Mucosa of rectum (tissue), 2 donors: ENCODE data around the gene UGT1A7.

Experiments used
- H3K27ac ChIP-seq, 2 donors: one replicate each; pipeline ENCODE4 v1.7.0; 2013; ENCODE audit warnings: inconsistent platforms in 2 of 2, low read depth in 2 of 2, low read length in 2 of 2
- H3K27me3 ChIP-seq, 2 donors: one replicate each; pipeline ENCODE4 v1.7.0; 2013; ENCODE audit warnings: low read length in 2 of 2; ENCODE audit not compliant: control insufficient read depth in 2 of 2, insufficient read depth in 2 of 2
- H3K36me3 ChIP-seq, 2 donors: one replicate each; pipeline ENCODE4 v1.7.0; 2013; ENCODE audit warnings: low read length in 2 of 2; ENCODE audit not compliant: control insufficient read depth in 2 of 2, insufficient read depth in 2 of 2
- H3K4me1 ChIP-seq, 2 donors: one replicate each; pipeline ENCODE4 v1.7.0; 2013; ENCODE audit warnings: low read length in 2 of 2, mild to moderate bottlenecking in 1 of 2; ENCODE audit not compliant: control insufficient read depth in 2 of 2, insufficient read depth in 2 of 2
- H3K4me3 ChIP-seq, 2 donors: one replicate each; pipeline ENCODE4 v1.7.0; 2013; ENCODE audit warnings: low read length in 2 of 2
- H3K9ac ChIP-seq, 2 donors: one replicate each; pipeline ENCODE4 v1.7.0; 2013; ENCODE audit warnings: low read length in 2 of 2, low read depth in 1 of 2, mild to moderate bottlenecking in 1 of 2
- H3K9me3 ChIP-seq, 2 donors: one replicate each; pipeline ENCODE4 v1.7.0; 2013; ENCODE audit warnings: low read length in 2 of 2; ENCODE audit not compliant: control insufficient read depth in 2 of 2
- donor health status: healthy.
- donor health status: Normal muscosa, but diverticular disease.

The UGT1A7 gene

DNA sequence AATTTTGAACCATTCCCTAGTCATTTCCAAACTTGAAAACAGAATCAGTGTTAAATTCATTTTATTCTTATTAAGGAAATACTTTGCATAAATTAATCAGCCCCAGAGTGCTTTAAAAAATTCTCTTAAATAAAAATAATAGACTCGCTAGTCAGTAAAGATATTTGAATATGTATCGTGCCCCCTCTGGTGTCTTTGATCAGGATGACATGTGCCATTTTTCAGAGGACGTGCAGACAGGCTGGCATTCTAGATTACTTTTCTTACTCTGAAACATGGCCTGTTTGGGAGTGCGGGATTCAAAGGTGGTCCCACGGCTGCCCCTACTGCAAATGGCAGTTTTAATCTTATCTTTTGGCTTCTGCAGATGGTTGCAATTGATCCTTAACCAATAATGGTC is 90.9 kb downstream of the UGT1A7 start:
- Histone ChIP-seq H3K4me1 (no peaks in the 10 kb centered on the region), H3K27ac (no peak overlapping the region), H3K27me3 (no peaks in the 10 kb centered on the region), H3K36me3 (peaks cover 8 to 17% of the 10 kb centered on the region in 2 donors), H3K9me3 (no peaks in the 10 kb centered on the region), H3K4me3 (no peak overlapping the region), H3K9ac (no peak overlapping the region)

DNA sequence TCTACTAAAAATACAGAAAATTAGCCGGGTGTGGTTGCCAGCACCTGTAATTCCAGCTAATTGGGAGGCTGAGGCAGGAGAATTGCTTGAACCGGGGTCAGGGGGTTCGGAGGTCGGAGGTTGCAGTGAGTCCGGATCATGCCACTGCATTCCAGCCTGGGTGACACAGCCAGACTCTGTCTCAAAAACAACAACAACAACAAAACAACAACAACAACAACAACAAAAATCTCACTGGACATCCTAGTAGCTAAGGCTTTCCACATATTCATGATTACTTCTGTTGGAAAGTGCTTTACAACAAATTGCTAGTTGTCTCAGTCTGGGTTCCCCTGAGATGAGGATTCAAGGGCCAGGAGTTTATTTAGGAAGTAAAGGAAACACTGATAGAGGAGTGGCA is 92.2 kb downstream of the UGT1A7 start:
- H3K9me3 ChIP-seq = no peaks in the 10 kb centered on the region
- H3K27me3 ChIP-seq = no peaks in the 10 kb centered on the region
- H3K4me3 ChIP-seq = no peak overlapping the region
- H3K9ac ChIP-seq = no peak overlapping the region
- H3K27ac ChIP-seq = no peak overlapping the region
- H3K4me1 ChIP-seq = no peaks in the 10 kb centered on the region
- H3K36me3 ChIP-seq = peaks cover 8 to 12% of the 10 kb centered on the region in 2 donors

DNA sequence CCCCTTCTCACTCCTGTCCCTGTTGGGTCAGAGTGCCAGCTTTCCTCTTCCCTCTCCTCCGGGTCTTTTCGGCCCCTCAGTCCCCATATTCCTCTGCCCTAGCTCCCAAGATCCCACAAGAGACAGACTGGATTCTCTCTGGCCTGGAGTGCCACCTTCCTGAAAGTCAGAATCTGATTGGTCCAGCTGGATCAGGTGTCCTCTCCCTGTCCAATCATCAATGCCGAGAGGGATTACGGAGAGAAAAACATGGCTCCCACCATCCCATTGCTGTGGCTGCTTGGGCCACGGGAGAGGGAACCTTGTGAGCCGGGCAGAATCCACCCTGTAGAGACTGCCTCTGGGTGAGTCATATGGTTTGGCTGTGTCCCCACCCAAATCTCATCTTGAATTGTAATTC is 93.7 kb downstream of the UGT1A7 start:
- Histone ChIP-seq H3K27me3 (no peaks in the 10 kb centered on the region), H3K9me3 (peaks cover 0 to 2% of the 10 kb centered on the region in 2 donors), H3K27ac (no peak overlapping the region), H3K4me3 (no peak overlapping the region), H3K4me1 (no peaks in the 10 kb centered on the region), H3K9ac (no peak overlapping the region), H3K36me3 (peaks cover 5% of the 10 kb centered on the region in 2 donors)

DNA sequence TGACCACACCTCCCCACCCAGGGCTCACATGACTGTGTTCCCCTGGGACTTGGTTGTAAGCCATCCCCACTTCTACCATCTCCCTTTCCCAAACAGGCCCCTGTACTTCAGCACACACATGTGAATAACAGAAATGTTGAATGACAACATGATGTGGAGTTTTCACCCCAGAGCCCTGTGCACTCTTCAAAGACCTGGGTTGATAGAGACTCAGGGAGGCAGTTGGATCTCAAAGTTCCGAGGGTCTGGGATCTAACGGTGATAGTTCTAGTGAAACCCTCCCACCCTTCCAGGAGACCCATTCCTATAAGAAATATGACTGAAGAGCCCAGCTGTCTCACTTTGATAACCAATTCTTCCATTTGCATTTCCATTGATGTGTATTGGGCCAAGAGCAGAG is 96.3 kb downstream of the UGT1A7 start, which contains the start of gene MROH2A:
Gene MROH2A, plus strand, starts transcription at position 301 of the 400 bp plus-strand sequence. CDS start 1,029 bp downstream, outside the sequence.
- Histone ChIP-seq H3K4me3 (no peak within 1 kb of the TSS), H3K36me3 (no peaks in the 10 kb centered on the region), H3K9ac (no peak within 1 kb of the TSS), H3K9me3 (peaks cover 0 to 2% of the 10 kb centered on the region in 2 donors), H3K27me3 (no peaks in the 10 kb centered on the region), H3K27ac (no peak within 1 kb of the TSS), H3K4me1 (no peaks in the 10 kb centered on the region)

DNA sequence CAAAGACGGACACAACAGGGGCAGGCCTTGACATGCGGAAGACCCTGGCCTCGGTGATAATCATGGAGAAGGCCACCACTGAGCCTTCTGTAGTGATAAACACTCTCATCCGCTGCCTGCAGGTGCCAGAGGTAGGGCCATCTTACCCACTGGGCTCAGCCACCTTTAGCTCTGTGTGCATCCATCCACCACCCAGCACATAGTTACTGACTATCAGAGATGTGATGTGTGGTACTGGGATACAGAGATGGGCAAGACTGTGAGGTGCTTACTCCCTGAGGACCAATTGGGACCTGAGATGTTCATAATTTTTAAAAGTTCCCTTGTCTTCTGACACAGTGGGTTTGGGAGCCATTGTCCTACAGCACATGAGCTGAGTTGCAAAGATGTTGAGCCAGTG is 98.0 kb downstream of the UGT1A7 start:
- H3K27ac ChIP-seq = no peak overlapping the region
- no peak overlapping the region for H3K4me3 ChIP-seq
- peaks cover 0 to 2% of the 10 kb centered on the region in 2 donors for H3K9me3 ChIP-seq
- H3K4me1 ChIP-seq = no peaks in the 10 kb centered on the region
- H3K27me3 ChIP-seq = no peaks in the 10 kb centered on the region
- no peak overlapping the region for H3K9ac ChIP-seq
- H3K36me3 ChIP-seq = no peaks in the 10 kb centered on the region

DNA sequence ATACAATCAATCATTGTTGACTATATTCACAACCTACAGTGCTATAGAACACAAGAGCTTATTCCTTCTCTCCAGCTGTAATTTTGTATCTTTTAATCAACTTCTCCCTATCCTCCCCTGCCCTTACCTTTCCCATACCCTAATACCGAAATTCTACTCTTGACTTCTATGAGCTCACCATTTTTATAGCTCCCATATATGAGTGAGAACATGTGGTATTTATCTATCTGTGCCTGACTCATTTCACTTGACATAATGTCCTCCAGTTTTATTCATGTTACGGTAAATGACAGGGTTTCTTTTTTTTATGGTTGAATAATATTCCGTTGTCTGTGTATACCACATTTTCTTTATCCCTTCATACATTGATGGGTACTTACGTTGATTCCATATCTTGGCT is 99.1 kb downstream of the UGT1A7 start:
- Histone ChIP-seq H3K9ac (no peak overlapping the region), H3K27me3 (no peaks in the 10 kb centered on the region), H3K36me3 (no peaks in the 10 kb centered on the region), H3K27ac (no peak overlapping the region), H3K4me1 (no peaks in the 10 kb centered on the region), H3K9me3 (peaks cover 0 to 2% of the 10 kb centered on the region in 2 donors), H3K4me3 (no peak overlapping the region)

DNA sequence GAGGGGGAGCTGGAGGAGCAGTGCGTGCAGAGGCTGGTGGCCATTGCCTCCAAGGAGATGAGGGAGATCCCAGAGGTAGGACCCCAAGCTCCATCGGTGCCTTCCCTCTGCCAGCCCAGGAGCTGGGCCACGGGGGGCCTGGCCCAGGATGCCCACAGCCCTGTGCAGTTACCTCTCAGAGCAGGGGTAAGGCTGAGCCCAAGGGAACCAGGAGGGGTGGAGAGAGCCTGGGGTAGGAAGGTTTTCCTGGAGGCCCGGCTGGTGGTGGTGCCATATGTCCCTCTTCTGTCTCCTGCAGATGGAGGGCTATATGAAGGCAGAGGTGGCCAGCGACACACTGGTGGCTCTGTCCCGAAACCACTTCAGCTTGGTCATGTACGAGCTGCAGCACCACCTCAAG is 107.9 kb downstream of the UGT1A7 start:
- Histone ChIP-seq H3K4me3 (no peak overlapping the region), H3K36me3 (no peaks in the 10 kb centered on the region), H3K27ac (no peak overlapping the region), H3K9me3 (no peaks in the 10 kb centered on the region), H3K9ac (no peak overlapping the region), H3K4me1 (no peaks in the 10 kb centered on the region), H3K27me3 (peaks cover 0 to 3% of the 10 kb centered on the region in 2 donors)

DNA sequence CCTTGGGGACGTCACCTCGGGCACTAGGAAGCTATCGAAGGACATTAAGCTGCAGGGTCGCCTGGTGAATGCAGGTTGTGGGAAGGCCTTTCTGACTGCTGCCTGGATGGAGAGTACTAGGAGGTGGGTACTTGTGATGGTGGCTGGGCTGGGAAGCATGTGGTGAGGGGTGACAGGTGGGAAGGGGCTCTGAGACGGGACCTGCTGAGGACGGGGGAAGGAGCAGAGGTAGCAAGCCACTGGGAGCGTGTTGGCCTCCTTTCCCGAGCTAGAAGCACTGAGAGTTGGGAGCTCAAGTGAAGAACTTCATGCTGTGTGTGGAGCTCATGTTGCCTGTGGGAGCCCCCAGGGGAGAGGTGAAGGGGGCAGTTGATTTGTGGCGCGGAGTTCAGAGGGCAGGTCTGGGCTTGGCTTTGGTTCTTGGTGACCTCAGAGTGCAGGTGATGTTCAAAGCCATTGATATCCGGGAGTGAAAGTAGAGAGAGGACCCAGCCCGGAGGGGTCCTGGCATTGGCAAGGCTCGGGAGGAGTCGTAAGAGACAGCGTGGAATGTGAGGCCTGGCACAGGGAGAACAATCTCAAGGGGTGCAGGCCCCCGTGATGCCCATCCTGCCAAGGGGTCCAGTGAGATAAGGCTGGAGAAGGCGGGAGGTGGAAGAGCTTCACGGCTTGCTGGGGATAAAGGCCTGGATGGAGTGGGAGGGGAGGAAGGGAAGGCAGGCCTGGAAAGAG is 109.6 kb downstream of the UGT1A7 start:
- Histone ChIP-seq H3K9me3 (no peaks in the 10 kb centered on the region), H3K4me3 (no peak overlapping the region), H3K9ac (no peak overlapping the region), H3K27me3 (peaks cover 0 to 3% of the 10 kb centered on the region in 2 donors), H3K27ac (no peak overlapping the region), H3K4me1 (no peaks in the 10 kb centered on the region), H3K36me3 (no peaks in the 10 kb centered on the region)

DNA sequence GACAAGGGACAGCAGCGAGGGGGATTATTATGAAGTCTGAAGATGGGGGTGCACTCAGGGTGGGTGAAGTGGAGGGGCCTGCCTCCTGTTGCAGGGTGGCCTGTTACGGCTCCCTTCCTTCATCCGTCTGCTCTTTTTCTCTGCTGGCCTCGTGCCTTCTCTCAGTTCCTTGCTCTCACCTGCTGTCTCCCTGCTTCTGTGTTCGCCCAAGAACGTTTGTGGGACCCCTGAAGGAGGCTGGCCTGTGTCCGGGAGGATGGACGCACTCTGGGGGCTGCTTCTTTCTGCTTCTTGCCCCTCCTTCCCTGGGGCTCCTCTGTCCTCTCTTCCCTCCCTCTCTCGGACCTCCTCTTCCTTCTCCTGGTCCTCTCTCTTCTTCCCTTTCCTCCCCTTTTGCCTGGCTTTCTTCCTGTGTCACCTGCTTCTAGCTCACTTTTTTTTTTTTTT is 110.2 kb downstream of the UGT1A7 start:
- Histone ChIP-seq H3K4me1 (no peaks in the 10 kb centered on the region), H3K27me3 (peaks cover 0 to 3% of the 10 kb centered on the region in 2 donors), H3K27ac (no peak overlapping the region), H3K9ac (no peak overlapping the region), H3K36me3 (no peaks in the 10 kb centered on the region), H3K4me3 (no peak overlapping the region), H3K9me3 (no peaks in the 10 kb centered on the region)

DNA sequence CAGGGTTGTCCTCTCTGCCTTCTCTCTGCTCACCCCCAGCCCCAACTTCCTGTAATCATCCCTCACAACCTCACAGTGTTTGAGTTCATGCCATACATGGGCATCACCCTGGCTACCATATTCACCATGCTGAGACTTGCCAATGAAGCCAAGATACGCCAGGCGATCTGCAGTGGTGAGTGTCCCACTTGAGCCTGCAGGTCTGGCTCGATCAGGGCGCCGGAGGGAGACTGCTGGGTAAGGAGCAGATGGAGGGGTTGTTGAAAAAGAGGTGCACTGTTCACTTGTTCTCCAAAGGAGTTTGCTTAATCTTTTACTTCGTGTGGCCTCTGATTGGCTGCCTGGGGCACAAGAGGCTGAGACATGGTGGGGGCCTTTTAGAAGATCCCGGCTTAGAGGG is 111.0 kb downstream of the UGT1A7 start:
- H3K9me3 ChIP-seq = no peaks in the 10 kb centered on the region
- no peak overlapping the region for H3K27ac ChIP-seq
- no peaks in the 10 kb centered on the region for H3K36me3 ChIP-seq
- no peaks in the 10 kb centered on the region for H3K4me1 ChIP-seq
- no peak overlapping the region for H3K4me3 ChIP-seq
- no peak overlapping the region for H3K9ac ChIP-seq
- H3K27me3 ChIP-seq = peaks cover 0 to 3% of the 10 kb centered on the region in 2 donors
